ENCODE results near the gene UBE3D.

UBE3D gene

GRCh38 chr6:83065511-83066192, at the start of gene UBE3D:
Gene UBE3D (minus strand): TSS chr6:83065841. CDS start chr6:83065718, 123 bp downstream.
- no peak for FAIRE-seq

GRCh38 chr6:83114164-83114563, 48.5 kb upstream of the UBE3D start:
- FAIRE-seq, result no peak

GRCh38 chr6:83113258-83113657, 47.6 kb upstream of the UBE3D start:
- no peak for FAIRE-seq

GRCh38 chr6:83108378-83108777, 42.7 kb upstream of the UBE3D start:
- no peak for FAIRE-seq

- no peak for FAIRE-seq
Observed at GRCh38 chr6:83098589-83098988, 32.9 kb upstream of the UBE3D start.

DNA sequence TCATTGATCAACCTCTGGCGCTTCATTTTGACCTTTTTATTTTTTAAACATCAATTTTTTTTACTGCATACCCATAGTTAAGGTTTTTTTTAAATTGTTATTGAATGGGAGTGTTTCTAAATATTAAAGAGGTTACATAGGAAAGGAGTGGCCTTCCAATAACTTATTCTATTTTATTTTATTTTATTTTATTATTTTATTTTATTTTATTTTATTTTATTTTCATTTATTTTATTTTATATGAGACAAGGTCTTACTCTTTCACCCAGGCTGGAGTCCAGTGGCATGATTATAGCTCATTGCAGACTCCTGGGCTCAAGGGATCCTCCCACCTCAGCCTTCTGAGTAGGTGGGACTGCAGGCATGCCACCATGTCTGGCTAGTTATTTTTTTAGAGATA, 32.0 kb upstream of the UBE3D start:
- FAIRE-seq, result no peak

DNA sequence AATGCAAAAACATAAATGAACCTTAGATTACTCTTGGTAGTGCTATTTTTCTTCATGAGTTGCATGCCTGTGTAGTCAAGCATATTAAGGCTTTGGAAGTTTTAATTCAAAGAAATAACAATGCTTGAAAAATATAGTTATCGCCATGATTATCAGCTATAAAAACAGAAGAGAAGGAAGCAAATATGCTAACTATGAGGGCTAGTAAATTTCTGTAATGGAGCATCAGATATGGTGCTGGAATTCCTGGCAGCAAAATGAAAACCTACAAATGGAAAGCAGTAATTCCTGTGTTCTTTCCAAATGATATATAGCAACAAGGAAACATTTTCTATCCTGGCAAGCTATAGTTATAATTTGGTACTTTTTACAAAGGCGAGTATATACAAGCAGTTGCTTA, 31.6 kb upstream of the UBE3D start:
- no peak for FAIRE-seq

GRCh38 chr6:83096791-83097190, 31.1 kb upstream of the UBE3D start:
- FAIRE-seq, result no peak

- FAIRE-seq, result no peak
Observed at GRCh38 chr6:83092756-83093399, 27.2 kb upstream of the UBE3D start.

DNA sequence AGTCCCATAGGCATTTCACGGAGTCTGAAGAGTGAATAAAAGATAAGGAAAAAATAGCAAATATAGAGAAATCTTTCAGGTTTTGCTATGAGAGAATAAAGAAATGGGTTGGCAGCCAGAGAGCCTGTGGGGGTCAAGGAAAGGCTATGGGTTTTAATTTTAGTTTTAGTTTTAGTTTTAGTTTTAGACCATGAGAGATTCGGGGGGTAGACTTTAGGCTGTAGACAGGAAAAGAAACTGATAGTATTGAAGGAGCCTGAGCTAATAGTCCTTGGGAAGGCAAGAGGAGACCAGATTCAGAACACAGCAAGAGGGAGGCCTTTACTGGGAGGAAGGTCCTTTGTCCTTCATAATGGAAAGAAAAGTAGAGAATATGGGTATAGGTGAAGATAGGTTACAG, 21.1 kb upstream of the UBE3D start:
- no peak for FAIRE-seq

- FAIRE-seq, result no peak
Observed at GRCh38 chr6:83083476-83083875, 17.8 kb upstream of the UBE3D start.

DNA sequence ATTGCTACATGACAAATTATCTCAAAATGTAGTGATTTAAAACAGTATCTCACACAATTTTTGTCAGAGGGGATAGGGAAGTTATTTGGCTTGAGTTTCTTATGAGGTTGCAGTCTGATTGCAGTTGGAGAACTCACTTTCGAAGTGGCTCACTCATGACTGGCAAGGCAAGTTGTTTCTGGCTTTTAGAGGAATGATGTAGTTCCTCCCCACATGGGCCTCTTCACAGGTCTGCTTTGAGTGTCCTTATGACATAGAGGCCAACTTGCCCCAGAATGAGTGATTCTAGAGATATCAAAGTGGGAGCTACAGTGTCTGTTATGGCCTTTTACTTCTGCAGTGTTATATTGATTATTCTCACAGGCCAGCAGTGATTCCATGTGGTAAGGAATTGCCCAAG, 8.0 kb upstream of the UBE3D start:
- FAIRE-seq, result no peak

GRCh38 chr6:83072726-83073125, 7.1 kb upstream of the UBE3D start:
- FAIRE-seq, result no peak

DNA sequence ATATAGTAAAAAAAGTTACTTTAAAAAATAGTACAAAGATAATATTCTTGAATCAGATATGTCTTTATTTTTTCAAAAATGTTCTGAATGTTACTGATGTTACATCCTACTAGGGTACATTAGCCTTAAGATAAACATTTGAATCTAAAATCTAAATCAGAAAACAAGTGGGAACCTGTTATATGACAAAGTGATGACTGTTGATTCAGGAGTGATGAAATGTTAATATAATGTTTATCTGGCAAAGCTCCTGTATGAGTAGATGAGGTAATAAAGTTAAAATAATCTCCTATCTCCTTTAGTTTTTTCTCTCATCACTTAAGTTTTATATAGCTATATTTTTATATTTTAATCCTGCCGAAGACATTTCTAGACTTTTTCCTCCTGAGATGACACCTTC, 6.1 kb upstream of the UBE3D start:
- peak; percentile 35 for FAIRE-seq

GRCh38 chr6:83071023-83071422, 5.4 kb upstream of the UBE3D start:
- no peak for FAIRE-seq

DNA sequence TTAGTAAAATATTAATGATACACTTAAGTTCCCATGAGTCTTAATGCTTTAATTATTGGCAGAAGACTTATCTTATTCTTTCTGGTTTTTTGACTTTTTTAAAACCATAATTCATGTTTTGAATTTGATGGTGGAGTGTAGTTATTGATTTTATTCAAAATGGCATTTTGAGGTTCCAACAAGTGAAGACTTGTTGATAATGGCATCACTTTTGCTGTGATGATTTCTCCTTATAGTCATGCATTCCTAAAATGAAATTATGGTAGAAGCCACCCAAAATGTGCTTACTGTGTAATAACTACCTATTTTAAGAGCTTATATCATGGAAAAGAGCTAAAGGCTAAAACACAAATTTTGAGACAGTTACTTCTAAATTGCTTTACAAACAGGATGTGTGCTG, 4.0 kb upstream of the UBE3D start:
- no peak for FAIRE-seq

- no peak for FAIRE-seq
Observed at GRCh38 chr6:83068616-83069015, 3.0 kb upstream of the UBE3D start.

GRCh38 chr6:83067448-83068439, 2.1 kb upstream of the UBE3D start, which contains the start of gene DOP1A:
Gene DOP1A (plus strand): TSS chr6:83067671. CDS start chr6:83096978, 29,307 bp downstream.
- FAIRE-seq, result peak; percentile 94

GRCh38 chr6:83062225-83062624, 3.4 kb downstream of the UBE3D start:
- no peak for FAIRE-seq

- no peak for FAIRE-seq
Observed at GRCh38 chr6:83061190-83061589, 4.5 kb downstream of the UBE3D start.

DNA sequence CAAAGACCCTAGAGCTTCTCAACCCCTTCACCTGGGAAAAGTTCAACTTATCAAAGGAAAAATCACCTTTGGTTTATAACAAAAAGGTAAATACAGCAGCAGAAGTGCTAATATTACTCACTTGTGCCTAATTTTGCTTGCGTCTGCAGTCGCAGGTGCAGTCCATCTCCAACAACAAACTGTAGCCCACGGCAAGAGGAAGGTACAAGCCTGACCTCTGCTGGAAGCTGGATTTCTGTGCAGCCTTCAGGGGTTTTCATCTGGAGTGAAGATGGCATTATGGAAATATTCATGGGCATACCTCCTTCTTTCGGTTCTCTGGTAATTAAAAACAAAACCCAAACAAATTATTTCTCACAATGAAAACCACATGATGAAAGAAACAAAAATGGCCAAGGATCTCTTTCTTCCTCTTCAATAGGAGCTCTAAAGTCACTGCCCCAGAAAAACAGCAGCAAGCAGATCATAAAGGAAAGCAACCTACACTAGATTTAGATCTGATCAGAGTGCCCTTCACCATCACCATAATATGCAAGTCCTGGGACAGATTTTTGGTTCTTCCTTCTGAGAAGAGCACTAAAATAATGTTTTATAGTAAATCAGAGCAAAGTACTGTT, 7.8 kb downstream of the UBE3D start:
- no peak for FAIRE-seq

GRCh38 chr6:83055366-83055964, 10.2 kb downstream of the UBE3D start:
- peak; percentile 94 for FAIRE-seq

GRCh38 chr6:83053678-83054077, 12.0 kb downstream of the UBE3D start:
- FAIRE-seq, result no peak

Data from A204.1 (cell line).